Left lung (tissue), 10 donors: ENCODE data around the gene MLLT1. TPM values are rescaled to one million over a fixed set of nuclear protein-coding genes. Genes with fewer than 3 reads are reported as not detected.
A peak's percentile ranks its signal among the peaks of the same experiment; 100 is the strongest.

Experiments
- ATAC-seq: fragments of 200-7000 bp; cut with Tn5 transposase; one replicate; pipeline ENCODE4 v1.9.1; 2020; ENCODE audit warnings: moderate library complexity
- DNase-seq, 4 donors: peaks; one replicate each; pipeline ENCODE4 v3.0.0-alpha.2; 2013 to 2020
- H3K27ac ChIP-seq, 2 donors: fragments of 200-600 bp; sonication (generic) in 1 of 2; one replicate each; pipeline versions ENCODE4 v1.5.0 to v1.8.0; 2020 to 2021
- H3K27me3 ChIP-seq, 2 donors: fragments of 200-600 bp; sonication (generic) in 1 of 2; one replicate each; pipeline versions ENCODE4 v1.5.0 to v1.8.0; 2020 to 2021
- H3K36me3 ChIP-seq, 2 donors: fragments of 200-600 bp; sonication (generic) in 1 of 2; one replicate each; pipeline versions ENCODE4 v1.5.0 to v1.8.0; 2020 to 2021
- H3K4me1 ChIP-seq, 2 donors: fragments of 200-600 bp; one replicate each; pipeline ENCODE4 v1.8.0; 2021
- H3K4me3 ChIP-seq, 2 donors: fragments of 200-600 bp; sonication (generic) in 1 of 2; one replicate each; pipeline versions ENCODE4 v1.5.0 to v1.8.0; 2020 to 2021; ENCODE audit warnings: mild to moderate bottlenecking in 1 of 2
- H3K9me3 ChIP-seq, 2 donors: fragments of 200-600 bp; sonication (generic) in 1 of 2; one replicate each; pipeline versions ENCODE4 v1.5.0 to v1.8.0; 2020 to 2021
- intact Hi-C, 2 donors: fragments of 100-400 bp; cut with DNase I; formaldehyde crosslinking; loops; one replicate each; pipeline versions ENCODE4 v1.11.2 to v1.14.2; 2022
- polyA plus RNA-seq, 6 donors: library from polyadenylated mRNA; unstranded; fragments of 120-200 nt; gene quantifications; one replicate each; pipeline ENCODE4 v1.2.1, GENCODE V29; 2013; ENCODE audit not compliant: insufficient read length in 6 of 6
- total RNA-seq, 2 donors: library from RNA; stranded (reverse); fragmentation: NEBNext Ultra II Directional; extraction: Animal tissue kit (Norgen Biotek cat#: 25700); gene quantifications; one replicate each; pipeline ENCODE4 v1.2.1, GENCODE V29; 2021
- TF ChIP-seq, protein P1 (sequence below), 2 donors: fragments of 200-600 bp; sonication (generic) in 1 of 2; IDR thresholded peaks; one replicate each; pipeline versions ENCODE4 v1.5.0 to v1.8.0; 2021; ENCODE audit warnings: antibody characterized with exemption in 2 of 2
- donor health status: DM: no; HTN: yes; CAD: no.
- donor health status: DM: no; HTN: no; CAD: no.

Gene MLLT1
- total and polyA plus RNA-seq, 8 donors, result 69.3 to 106 (median 81.4) TPM

DNA sequence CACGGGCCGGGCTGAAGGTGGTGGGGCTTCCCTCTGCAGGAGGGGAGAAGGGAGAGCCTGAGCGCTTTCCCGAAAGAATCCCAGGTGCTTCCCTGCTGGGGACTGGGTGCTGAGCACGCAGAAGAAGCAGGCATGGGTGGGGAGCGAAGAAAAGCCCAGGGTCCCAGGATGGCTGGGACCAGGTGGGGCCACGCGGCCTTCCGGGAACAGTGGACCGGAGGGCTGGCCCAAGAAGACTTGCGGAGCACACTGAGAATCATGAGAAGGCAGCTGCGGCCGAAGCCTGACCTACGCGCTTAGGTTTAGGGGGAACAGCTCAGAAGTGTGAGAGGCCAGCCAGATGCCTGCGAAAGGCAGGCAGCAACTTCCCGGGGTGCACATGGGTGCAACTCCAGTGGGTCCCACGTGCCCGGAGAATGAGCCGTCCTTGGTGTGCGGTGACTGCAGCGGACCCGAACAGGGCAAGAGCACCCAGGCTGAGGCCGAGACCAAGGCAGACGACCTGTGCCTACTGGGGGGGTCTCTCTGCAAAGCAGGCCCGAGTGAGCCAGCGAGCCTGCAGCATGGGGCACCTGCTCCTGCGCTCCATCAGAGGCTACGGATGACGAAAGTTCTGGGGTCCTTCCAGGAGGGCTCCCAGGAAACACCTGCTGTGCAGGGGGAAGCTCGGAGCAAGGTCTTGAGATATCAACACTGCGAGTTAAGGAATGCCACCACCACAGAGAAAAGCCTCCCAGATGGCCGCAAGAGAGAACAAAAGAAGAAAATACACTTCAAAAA, 52.4 kb downstream of the MLLT1 start:
- intact Hi-C loops, result loop anchor here in 1 of 2 donors (10.0 kb wide), 1 partner anchor 57 kb away; no protein-coding TSS in a partner anchor
- no peak for ATAC-seq

DNA sequence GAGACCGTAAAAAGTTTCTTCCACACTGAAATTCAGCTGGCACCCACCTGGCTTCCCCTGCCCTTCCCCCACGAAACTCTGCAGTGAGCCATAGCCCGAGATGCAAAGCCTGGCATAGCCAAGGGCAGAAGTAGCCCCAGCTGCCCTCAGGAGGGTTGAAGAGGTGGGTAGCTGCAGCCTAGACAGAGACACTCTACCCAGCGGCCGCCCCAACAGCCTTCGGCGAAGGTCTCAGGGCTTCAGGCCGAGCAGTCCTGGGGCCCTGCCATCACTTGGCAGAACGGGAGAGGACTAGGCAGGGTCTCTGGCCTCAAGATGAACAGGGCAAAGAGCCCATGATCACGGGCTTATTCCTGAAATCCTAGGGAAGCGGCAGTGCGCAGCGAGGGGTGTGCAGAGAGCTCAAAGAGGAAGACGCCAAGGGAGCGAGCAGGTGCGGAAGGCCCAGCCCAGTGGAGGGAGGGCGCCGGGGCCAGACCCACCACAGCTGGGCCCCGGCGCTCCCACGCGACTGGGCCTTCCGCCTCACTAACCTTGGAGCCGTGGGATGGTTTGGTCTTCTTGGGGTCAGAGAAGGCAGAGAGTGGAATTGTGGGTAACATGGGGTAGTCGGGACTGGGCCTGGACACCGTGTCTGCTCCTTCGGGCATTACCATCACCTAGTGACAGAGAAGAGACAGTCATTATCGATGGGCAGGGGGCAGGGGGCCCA, 53.2 kb downstream of the MLLT1 start:
- Histone ChIP-seq H3K36me3 (peaks cover 0 to 77% of the 10 kb centered on the region in 2 donors), H3K27me3 (no peaks in the 10 kb centered on the region), H3K4me1 (peaks cover 0 to 31% of the 10 kb centered on the region in 2 donors), H3K9me3 (no peaks in the 10 kb centered on the region), H3K4me3 (no peak overlapping the region), H3K27ac (no peak overlapping the region)
- intact Hi-C loops, result loop anchor here in 1 of 2 donors (10.0 kb wide), 1 partner anchor 58 kb away; no protein-coding TSS in a partner anchor
- TF ChIP-seq, protein P1, sequence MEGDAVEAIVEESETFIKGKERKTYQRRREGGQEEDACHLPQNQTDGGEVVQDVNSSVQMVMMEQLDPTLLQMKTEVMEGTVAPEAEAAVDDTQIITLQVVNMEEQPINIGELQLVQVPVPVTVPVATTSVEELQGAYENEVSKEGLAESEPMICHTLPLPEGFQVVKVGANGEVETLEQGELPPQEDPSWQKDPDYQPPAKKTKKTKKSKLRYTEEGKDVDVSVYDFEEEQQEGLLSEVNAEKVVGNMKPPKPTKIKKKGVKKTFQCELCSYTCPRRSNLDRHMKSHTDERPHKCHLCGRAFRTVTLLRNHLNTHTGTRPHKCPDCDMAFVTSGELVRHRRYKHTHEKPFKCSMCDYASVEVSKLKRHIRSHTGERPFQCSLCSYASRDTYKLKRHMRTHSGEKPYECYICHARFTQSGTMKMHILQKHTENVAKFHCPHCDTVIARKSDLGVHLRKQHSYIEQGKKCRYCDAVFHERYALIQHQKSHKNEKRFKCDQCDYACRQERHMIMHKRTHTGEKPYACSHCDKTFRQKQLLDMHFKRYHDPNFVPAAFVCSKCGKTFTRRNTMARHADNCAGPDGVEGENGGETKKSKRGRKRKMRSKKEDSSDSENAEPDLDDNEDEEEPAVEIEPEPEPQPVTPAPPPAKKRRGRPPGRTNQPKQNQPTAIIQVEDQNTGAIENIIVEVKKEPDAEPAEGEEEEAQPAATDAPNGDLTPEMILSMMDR (IDR thresholded peaks at IDR 0.05), result no peak
- ATAC-seq (no peak), DNase-seq (peak in 1 of 4 donors; percentile 54)

More for the DNA sequence above, 52.4 kb downstream of the MLLT1 start:
- Histone ChIP-seq H3K27ac (no peak overlapping the region), H3K9me3 (no peaks in the 10 kb centered on the region), H3K4me3 (no peak overlapping the region), H3K4me1 (peaks cover under 1 to 35% of the 10 kb centered on the region in 2 donors), H3K27me3 (no peaks in the 10 kb centered on the region), H3K36me3 (peaks cover 0 to 70% of the 10 kb centered on the region in 2 donors)
- TF ChIP-seq, protein P1 (IDR thresholded peaks at IDR 0.05), result no peak
- DNase-seq, result peak in 1 of 4 donors; percentile 60

DNA sequence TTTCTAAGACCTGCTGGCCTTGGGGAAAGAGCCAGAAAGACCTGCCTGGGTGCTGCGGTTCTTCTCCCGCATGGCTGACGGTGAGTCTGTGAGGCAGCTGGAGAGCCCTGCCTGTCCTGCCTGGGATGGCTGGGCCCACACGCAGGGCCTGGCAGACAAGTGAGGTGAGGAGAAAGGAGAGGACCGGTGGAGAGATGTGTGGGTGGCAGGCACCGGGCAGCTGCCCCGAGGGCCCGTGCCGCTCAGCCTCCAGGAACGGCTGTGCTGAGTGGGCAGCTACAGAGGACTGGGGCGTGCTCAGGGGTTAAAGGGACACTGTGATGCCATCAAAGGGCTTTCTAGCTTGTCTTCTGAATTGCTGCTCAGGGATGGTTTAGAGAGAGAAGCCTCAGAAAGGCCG, 53.8 kb downstream of the MLLT1 start:
- H3K4me3 ChIP-seq, result no peak overlapping the region
- H3K9me3 ChIP-seq, result no peaks in the 10 kb centered on the region
- TF ChIP-seq, protein P1 (IDR thresholded peaks at IDR 0.05), result no peak
- H3K36me3 ChIP-seq, result peaks cover 0 to 83% of the 10 kb centered on the region in 2 donors
- DNase-seq (peak in 1 of 4 donors; percentile 50), ATAC-seq (no peak)
- H3K4me1 ChIP-seq, result peaks cover 0 to 26% of the 10 kb centered on the region in 2 donors
- H3K27me3 ChIP-seq, result no peaks in the 10 kb centered on the region
- H3K27ac ChIP-seq, result no peak overlapping the region
- intact Hi-C loops, result loop anchor here in 1 of 2 donors (10.0 kb wide), 1 partner anchor 59 kb away; no protein-coding TSS in a partner anchor

DNA sequence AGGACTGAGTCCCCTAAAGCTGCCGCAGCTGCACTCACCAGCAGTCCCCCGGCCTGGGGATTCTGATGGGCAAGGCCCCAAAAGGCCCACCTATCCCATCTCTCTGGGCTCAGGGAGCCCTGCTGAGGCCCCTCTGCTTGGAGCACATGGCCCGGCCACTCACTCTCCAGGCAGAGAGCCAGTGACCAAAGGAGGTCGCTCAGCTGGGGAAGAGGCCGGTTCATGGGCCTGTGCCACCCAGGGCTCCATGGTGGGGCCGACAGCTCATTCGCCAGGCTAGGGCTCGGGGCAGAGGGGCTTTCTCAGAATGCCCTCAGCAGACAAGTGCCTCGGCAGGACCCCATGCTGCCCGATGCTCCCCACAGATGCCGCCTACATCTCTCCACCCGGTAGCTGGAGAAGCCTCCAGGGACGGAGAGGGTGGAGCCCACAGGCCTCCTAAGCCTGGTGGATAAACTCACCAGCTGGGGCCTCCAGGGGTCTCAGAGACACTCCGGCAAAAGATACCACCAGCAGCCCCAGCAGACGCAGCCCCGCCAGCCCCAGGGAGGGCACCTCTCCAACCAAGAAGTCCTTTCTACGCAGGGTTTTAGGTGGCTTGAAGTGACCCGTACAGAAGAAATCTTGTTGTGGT, 54.4 kb downstream of the MLLT1 start:
- H3K4me3 ChIP-seq, result no peak overlapping the region
- ATAC-seq, result no peak
- no peaks in the 10 kb centered on the region for H3K27me3 ChIP-seq
- H3K9me3 ChIP-seq, result no peaks in the 10 kb centered on the region
- intact Hi-C loops, result loop anchor here in 1 of 2 donors (10.0 kb wide), 1 partner anchor 59 kb away; no protein-coding TSS in a partner anchor
- no peak overlapping the region for H3K27ac ChIP-seq
- TF ChIP-seq, protein P1 (IDR thresholded peaks at IDR 0.05), result no peak
- peaks cover 2 to 30% of the 10 kb centered on the region in 2 donors for H3K4me1 ChIP-seq
- DNase-seq, result no peak
- H3K36me3 ChIP-seq, result peaks cover 0 to 87% of the 10 kb centered on the region in 2 donors
